Uterus (tissue), 2 donors: ENCODE results near the gene OXCT1.

Experiments used
- CTCF ChIP-seq, 4 experiments: fragments of 200-600 bp in 2 of 4; fragments of 450-650 bp in 2 of 4; sonication (generic) in 2 of 4; IDR thresholded peaks; one replicate each; pipeline ENCODE4 v1.5.1; 2016 to 2019; ENCODE audit warnings: antibody characterized with exemption in 4 of 4, mild to moderate bottlenecking in 2 of 4, moderate library complexity in 1 of 4
- POLR2A ChIP-seq, 2 donors: fragments of 450-650 bp; IDR thresholded peaks; one replicate each; pipeline ENCODE4 v1.6.1; 2016; ENCODE audit warnings: antibody characterized with exemption in 2 of 2, mild to moderate bottlenecking in 1 of 2, moderate library complexity in 1 of 2

DNA sequence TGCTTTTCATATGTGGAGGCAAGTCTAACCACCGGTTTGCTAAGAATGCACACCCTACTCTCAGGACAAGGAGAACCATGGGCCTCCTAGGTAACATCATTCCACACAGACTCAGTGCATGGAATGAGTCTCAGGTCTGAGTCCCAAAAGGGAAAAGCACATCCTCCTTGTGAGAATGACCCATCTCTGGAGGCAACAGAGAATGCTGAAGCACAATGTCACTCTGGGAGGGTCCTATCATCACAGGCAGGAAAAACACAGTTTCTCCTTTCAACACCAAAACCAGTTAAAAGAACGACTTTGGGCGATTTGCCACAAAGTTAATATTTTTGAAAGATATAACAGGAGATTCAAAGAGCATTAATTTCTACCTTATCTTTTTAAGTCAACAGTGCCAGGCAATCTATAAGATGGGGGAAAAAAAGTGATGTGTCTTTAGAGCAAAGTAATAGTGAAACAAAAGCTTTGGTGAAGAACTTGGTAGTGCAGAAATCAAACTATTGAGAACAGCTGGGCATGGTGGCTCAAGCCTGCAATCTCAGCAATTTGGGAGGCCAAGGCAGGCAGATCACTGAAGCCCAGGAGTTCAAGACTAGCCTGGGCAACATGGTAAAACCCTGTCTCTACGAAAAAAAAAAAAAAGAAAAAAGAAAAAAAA, 97.3 kb downstream of the OXCT1 start:
- TF ChIP-seq CTCF (IDR thresholded peaks at IDR 0.05) (no peak), POLR2A (IDR thresholded peaks at IDR 0.05) (no peak)
